GM23338 (cell line): ENCODE results near the gene NPPA. TPM values are rescaled to one million over a fixed set of nuclear protein-coding genes. Genes with fewer than 3 reads are reported as not detected.

Source experiments
- ATAC-seq: fragments of 200-7000 bp; cut with Tn5 transposase; 3 replicates; pipeline ENCODE4 v1.9.1; 2020
- DNase-seq: peaks from one replicate; pipeline ENCODE4 v3.0.0-alpha.2; 2015; ENCODE audit warnings: low spot score
- H2AFZ ChIP-seq: fragments of 200-600 bp; sonication (generic); 2 replicates; pipeline ENCODE4 v1.8.0; 2016; ENCODE audit warnings: antibody characterized with exemption, mild to moderate bottlenecking, moderate library complexity
- H3F3A ChIP-seq: fragments of 200-600 bp; sonication (generic); replicated peaks from 2 replicates; pipeline ENCODE4 v1.8.0; 2017; ENCODE audit warnings: antibody characterized with exemption, mixed run types, low read depth
- H3K27ac ChIP-seq: fragments of 200-600 bp; sonication (generic); 2 replicates; pipeline ENCODE4 v1.6.1; 2016; ENCODE audit warnings: low read depth
- H3K27me3 ChIP-seq: fragments of 200-600 bp; sonication (generic); 2 replicates; pipeline ENCODE4 v1.8.0; 2016; ENCODE audit warnings: mild to moderate bottlenecking, mixed run types, moderate library complexity; ENCODE audit not compliant: insufficient read depth
- H3K36me3 ChIP-seq: fragments of 200-600 bp; sonication (generic); 2 replicates; pipeline ENCODE4 v1.8.0; 2016; ENCODE audit warnings: mild to moderate bottlenecking; ENCODE audit not compliant: insufficient read depth
- H3K4me1 ChIP-seq: fragments of 200-600 bp; sonication (generic); 2 replicates; pipeline ENCODE4 v1.8.0; 2016; ENCODE audit warnings: mild to moderate bottlenecking, moderate library complexity; ENCODE audit not compliant: insufficient read depth
- H3K4me2 ChIP-seq: fragments of 200-600 bp; sonication (generic); 2 replicates; pipeline ENCODE4 v1.7.1; 2017; ENCODE audit warnings: mixed run types
- H3K4me3 ChIP-seq: fragments of 200-600 bp; sonication (generic); 2 replicates; pipeline ENCODE4 v1.6.1; 2016; ENCODE audit warnings: mixed run types
- H3K79me2 ChIP-seq: fragments of 200-600 bp; sonication (generic); replicated peaks from 2 replicates; pipeline ENCODE4 v1.8.0; 2017; ENCODE audit warnings: mild to moderate bottlenecking; ENCODE audit not compliant: insufficient read depth
- H3K9me2 ChIP-seq: fragments of 200-600 bp; sonication (generic); 2 replicates; pipeline ENCODE4 v1.8.0; 2017; ENCODE audit not compliant: insufficient read depth
- H4K20me1 ChIP-seq: fragments of 200-600 bp; sonication (generic); replicated peaks from 2 replicates; pipeline ENCODE4 v1.8.0; 2017; ENCODE audit warnings: mild to moderate bottlenecking; ENCODE audit not compliant: insufficient read depth
- H3K27ac Mint-ChIP-seq: 2 replicates; pipeline ENCODE4 v1.8.0; 2020; ENCODE audit warnings: inconsistent platforms, mild to moderate bottlenecking, moderate library complexity, mixed read lengths
- H3K27me3 Mint-ChIP-seq: 3 replicates; pipeline ENCODE4 v1.8.0; 2022; ENCODE audit warnings: low read depth, mild to moderate bottlenecking, moderate library complexity, mixed read lengths, inconsistent platforms; ENCODE audit not compliant: insufficient read depth, poor library complexity
- H3K36me3 Mint-ChIP-seq: 3 replicates; pipeline ENCODE4 v1.8.0; 2021; ENCODE audit warnings: low read depth, mild to moderate bottlenecking, inconsistent platforms, moderate library complexity, mixed read lengths
- H3K4me1 Mint-ChIP-seq: 3 replicates; pipeline ENCODE4 v1.8.0; 2020; ENCODE audit warnings: mild to moderate bottlenecking, inconsistent platforms, mixed read lengths
- H3K4me3 Mint-ChIP-seq: 3 replicates; pipeline ENCODE4 v1.8.0; 2021; ENCODE audit warnings: moderate library complexity, mild to moderate bottlenecking, inconsistent platforms, mixed read lengths
- H3K9me3 Mint-ChIP-seq: 3 replicates; pipeline ENCODE4 v1.8.0; 2020; ENCODE audit warnings: moderate library complexity, mild to moderate bottlenecking, inconsistent platforms, mixed read lengths
- CREB1 ChIP-seq: fragments of 250-450 bp; sonication (Bioruptor Pico); IDR thresholded peaks from 2 replicates; pipeline ENCODE4 v1.5.0; 2020; ENCODE audit warnings: low read depth, mild to moderate bottlenecking, moderate library complexity
- ETS1 ChIP-seq: IDR thresholded peaks from 2 replicates; pipeline ENCODE4 v1.6.1; 2016; ENCODE audit warnings: antibody characterized with exemption
- EZH2 ChIP-seq: fragments of 200-600 bp; sonication (generic); IDR thresholded peaks from one replicate; pipeline ENCODE4 v1.8.0; 2017; ENCODE audit warnings: antibody characterized with exemption, mild to moderate bottlenecking, low read depth; ENCODE audit not compliant: unreplicated experiment
- EZH2phosphoT487 ChIP-seq: fragments of 200-600 bp; sonication (generic); IDR thresholded peaks from one replicate; pipeline ENCODE4 v1.8.1; 2018; ENCODE audit warnings: antibody characterized with exemption; ENCODE audit not compliant: unreplicated experiment
- JUNB ChIP-seq: IDR thresholded peaks from one replicate; pipeline ENCODE4 v1.6.1; 2016; ENCODE audit warnings: antibody characterized with exemption; ENCODE audit not compliant: unreplicated experiment
- NANOG ChIP-seq: IDR thresholded peaks from 2 replicates; pipeline ENCODE4 v1.6.1; 2016; ENCODE audit warnings: antibody characterized with exemption, borderline replicate concordance
- POLR2AphosphoS5 ChIP-seq: IDR thresholded peaks from 2 replicates; pipeline ENCODE4 v1.6.1; 2016; ENCODE audit warnings: antibody characterized with exemption, low read depth
- STAT1 ChIP-seq: IDR thresholded peaks from one replicate; pipeline ENCODE4 v1.6.1; 2016; ENCODE audit warnings: antibody characterized with exemption; ENCODE audit not compliant: unreplicated experiment
- ZNF114 ChIP-seq: fragments of 250-450 bp; sonication (Bioruptor Pico); IDR thresholded peaks from 2 replicates; pipeline ENCODE4 v1.5.0; 2020; ENCODE audit warnings: mild to moderate bottlenecking, moderate library complexity
- ZNF331 ChIP-seq: fragments of 250-450 bp; sonication (Bioruptor Pico); IDR thresholded peaks from 2 replicates; pipeline ENCODE4 v1.5.0; 2020; ENCODE audit warnings: low read depth, mild to moderate bottlenecking, moderate library complexity
- ZNF462 ChIP-seq: fragments of 250-450 bp; sonication (Bioruptor Pico); IDR thresholded peaks from 2 replicates; pipeline ENCODE4 v1.5.0; 2020; ENCODE audit warnings: mild to moderate bottlenecking, moderate library complexity
- polyA plus RNA-seq: library from polyadenylated mRNA; unstranded; fragments of >200 nt; fragmentation: Nextera tagmentation; extraction: Ambion mirVana; gene quantifications from 2 replicates; pipeline ENCODE4 v1.2.1, GENCODE V29; 2016
- total RNA-seq: library from RNA; depleted of rRNA; stranded (reverse); fragments of >200 nt; shearing (Covaris generic); gene quantifications from 2 replicates; pipeline ENCODE4 v1.2.3, GENCODE V29; 2014
- TF ChIP-seq, protein P1 (sequence below), 2 experiments: fragments of 200-600 bp in 1 of 2; sonication (generic) in 1 of 2; conservative IDR thresholded peaks; 2 replicates each; pipeline versions ENCODE4 v1.5.1 to v1.6.1; 2016 to 2017; ENCODE audit warnings: antibody characterized with exemption in 2 of 2, low read depth in 2 of 2, mild to moderate bottlenecking in 2 of 2, moderate library complexity in 1 of 2
- TF ChIP-seq, protein P2 (sequence below): IDR thresholded peaks from one replicate; pipeline ENCODE4 v1.6.1; 2018; ENCODE audit warnings: antibody characterized with exemption; ENCODE audit not compliant: unreplicated experiment

NPPA gene
- total and polyA plus RNA-seq, 2 experiments from 2014 or later: 0.29 TPM; not detected in 1

- H3K27ac ChIP-seq: no peak overlapping the region
- peaks cover 10% of the 10 kb centered on the region; the same call in 1 of the 2 replicates for H3K79me2 ChIP-seq
- H3K4me1 Mint-ChIP-seq: peaks cover 30% of the 10 kb centered on the region
- ATAC-seq (no peak), DNase-seq (no peak)
- H3K4me1 ChIP-seq: peaks cover 20% of the 10 kb centered on the region
- H3K4me3 Mint-ChIP-seq: no peak overlapping the region
- no peaks in the 10 kb centered on the region for H3K36me3 ChIP-seq
- H3K27me3 Mint-ChIP-seq: peaks cover 8% of the 10 kb centered on the region
- TF ChIP-seq, protein P1, sequence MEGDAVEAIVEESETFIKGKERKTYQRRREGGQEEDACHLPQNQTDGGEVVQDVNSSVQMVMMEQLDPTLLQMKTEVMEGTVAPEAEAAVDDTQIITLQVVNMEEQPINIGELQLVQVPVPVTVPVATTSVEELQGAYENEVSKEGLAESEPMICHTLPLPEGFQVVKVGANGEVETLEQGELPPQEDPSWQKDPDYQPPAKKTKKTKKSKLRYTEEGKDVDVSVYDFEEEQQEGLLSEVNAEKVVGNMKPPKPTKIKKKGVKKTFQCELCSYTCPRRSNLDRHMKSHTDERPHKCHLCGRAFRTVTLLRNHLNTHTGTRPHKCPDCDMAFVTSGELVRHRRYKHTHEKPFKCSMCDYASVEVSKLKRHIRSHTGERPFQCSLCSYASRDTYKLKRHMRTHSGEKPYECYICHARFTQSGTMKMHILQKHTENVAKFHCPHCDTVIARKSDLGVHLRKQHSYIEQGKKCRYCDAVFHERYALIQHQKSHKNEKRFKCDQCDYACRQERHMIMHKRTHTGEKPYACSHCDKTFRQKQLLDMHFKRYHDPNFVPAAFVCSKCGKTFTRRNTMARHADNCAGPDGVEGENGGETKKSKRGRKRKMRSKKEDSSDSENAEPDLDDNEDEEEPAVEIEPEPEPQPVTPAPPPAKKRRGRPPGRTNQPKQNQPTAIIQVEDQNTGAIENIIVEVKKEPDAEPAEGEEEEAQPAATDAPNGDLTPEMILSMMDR (conservative IDR thresholded peaks at IDR 0.05; ENCODE audit: low read depth in 2 of 2): no peak
- TF ChIP-seq JUNB (no peak), POLR2AphosphoS5 (no peak), EZH2 (no peak), CREB1 (CRISPR knock-in tag) (no peak), ZNF462 (CRISPR knock-in tag) (no peak), STAT1 (no peak), ZNF331 (CRISPR knock-in tag) (no peak), NANOG (no peak), ETS1 (no peak), ZNF114 (no peak), EZH2phosphoT487 (no peak)
- TF ChIP-seq, protein P2, sequence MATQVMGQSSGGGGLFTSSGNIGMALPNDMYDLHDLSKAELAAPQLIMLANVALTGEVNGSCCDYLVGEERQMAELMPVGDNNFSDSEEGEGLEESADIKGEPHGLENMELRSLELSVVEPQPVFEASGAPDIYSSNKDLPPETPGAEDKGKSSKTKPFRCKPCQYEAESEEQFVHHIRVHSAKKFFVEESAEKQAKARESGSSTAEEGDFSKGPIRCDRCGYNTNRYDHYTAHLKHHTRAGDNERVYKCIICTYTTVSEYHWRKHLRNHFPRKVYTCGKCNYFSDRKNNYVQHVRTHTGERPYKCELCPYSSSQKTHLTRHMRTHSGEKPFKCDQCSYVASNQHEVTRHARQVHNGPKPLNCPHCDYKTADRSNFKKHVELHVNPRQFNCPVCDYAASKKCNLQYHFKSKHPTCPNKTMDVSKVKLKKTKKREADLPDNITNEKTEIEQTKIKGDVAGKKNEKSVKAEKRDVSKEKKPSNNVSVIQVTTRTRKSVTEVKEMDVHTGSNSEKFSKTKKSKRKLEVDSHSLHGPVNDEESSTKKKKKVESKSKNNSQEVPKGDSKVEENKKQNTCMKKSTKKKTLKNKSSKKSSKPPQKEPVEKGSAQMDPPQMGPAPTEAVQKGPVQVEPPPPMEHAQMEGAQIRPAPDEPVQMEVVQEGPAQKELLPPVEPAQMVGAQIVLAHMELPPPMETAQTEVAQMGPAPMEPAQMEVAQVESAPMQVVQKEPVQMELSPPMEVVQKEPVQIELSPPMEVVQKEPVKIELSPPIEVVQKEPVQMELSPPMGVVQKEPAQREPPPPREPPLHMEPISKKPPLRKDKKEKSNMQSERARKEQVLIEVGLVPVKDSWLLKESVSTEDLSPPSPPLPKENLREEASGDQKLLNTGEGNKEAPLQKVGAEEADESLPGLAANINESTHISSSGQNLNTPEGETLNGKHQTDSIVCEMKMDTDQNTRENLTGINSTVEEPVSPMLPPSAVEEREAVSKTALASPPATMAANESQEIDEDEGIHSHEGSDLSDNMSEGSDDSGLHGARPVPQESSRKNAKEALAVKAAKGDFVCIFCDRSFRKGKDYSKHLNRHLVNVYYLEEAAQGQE: no peak
- peaks cover 12% of the 10 kb centered on the region; the same call in 1 of the 2 replicates for H3F3A ChIP-seq
- H3K27ac Mint-ChIP-seq: no peak overlapping the region
- H3K9me3 Mint-ChIP-seq: no peaks in the 10 kb centered on the region; the same call in 2 of the 3 replicates
- no peak overlapping the region for H3K4me2 ChIP-seq
- no peaks in the 10 kb centered on the region for H3K9me2 ChIP-seq
- H3K4me3 ChIP-seq: no peak overlapping the region
- H2AFZ ChIP-seq: no peak overlapping the region
- no peaks in the 10 kb centered on the region; the same call in none of the 2 replicates for H4K20me1 ChIP-seq
- no peaks in the 10 kb centered on the region for H3K27me3 ChIP-seq
- peaks cover 39% of the 10 kb centered on the region for H3K36me3 Mint-ChIP-seq
Observed at GRCh38 chr1:11799896-11800295, 47.7 kb downstream of the NPPA start.
